Stimulated activated CD8-positive, alpha-beta memory T cell treated with anti-CD3 and anti-CD28 coated beads, Interleukin-7, amount 100 ng/mL, for 4 hours (primary cell): Measurements from ENCODE around the gene COL4A6.

ENCODE experiments used
- DNase-seq, 2 donors: peaks; one replicate each; pipeline ENCODE4 v3.0.0-alpha.2; 2020; ENCODE audit warnings: low read depth in 2 of 2

Gene COL4A6

DNA sequence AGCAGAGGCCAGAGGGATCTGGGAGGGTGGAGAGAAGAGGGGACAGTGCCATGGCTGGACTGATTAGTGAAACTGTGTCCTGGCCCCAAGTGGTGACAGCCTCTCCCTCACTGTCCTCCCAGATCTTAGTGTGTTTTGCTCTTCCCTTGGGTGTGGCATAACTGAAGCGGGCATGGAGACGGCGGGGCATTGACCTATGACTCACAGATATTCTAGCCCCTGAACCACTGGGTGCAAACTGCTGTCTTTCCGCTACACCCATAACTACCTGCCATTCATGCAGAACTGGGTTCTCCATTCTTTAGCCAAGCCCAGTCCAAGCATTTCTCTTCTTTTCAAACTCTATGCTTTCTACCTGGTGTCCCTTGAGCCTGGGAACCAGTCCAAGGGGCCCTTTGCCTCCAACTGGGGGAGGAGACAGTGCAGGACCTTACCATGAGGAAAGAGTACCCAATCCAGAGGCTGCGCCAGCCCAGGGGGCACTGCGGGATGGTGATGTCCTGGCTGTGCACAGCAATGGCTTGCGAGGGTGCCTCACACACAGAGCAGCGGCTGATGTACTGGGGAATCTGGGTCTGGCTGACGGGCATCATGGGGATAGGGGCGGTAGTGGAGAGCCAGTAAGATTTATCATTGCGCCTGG is 279.1 kb downstream of the COL4A6 start:
- DNase-seq, result no peak

- DNase-seq, result no peak
Measured at GRCh38 chrX:108157628-108158027, 280.6 kb downstream of the COL4A6 start.

DNA sequence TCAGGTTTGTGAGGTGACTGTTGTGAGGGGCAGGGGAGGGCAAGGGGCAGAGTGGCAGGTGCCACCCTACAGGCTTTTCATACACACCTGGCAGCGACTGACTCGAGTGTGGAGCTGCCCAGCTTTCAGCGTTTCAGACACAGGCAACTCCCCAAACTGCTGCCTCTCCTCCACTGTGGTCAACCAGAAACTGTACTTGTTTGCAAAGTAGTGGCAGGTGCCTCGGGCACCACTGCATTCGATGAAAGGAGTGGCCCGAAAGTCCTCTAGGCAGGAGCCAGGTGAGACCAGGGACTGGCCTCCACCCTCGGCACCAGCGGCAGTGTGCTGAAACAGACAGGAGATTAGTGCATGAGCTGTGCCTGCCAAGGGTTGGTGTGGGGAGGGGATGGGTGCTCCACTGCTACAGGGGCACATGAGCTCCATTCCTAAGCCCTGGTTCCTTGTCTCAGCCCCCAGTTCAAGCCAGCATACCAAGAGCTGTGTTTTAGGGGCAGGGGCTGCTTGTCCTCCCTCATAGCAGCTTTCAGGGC is 281.2 kb downstream of the COL4A6 start:
- no peak for DNase-seq

GRCh38 chrX:108156082-108156481 is 282.1 kb downstream of the COL4A6 start:
- DNase-seq, result no peak

DNA sequence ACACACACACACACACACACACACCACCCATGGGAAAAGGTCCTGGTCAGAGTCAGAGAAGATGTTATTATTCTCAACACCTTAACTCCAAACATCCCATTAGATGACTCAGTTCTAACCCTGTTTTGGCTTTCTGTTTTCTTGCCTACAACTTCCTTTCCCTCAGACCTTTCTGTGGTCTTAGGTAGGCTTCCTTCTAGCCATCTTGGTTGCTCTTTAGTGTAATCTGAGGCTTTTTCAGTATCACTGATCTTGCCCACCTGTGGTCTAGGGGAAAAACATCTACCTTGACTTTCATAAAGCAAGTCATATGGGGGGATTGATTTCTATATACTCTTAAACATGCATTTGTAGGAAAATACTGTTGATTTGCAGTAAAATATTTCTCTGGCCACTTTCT is 289.7 kb downstream of the COL4A6 start:
- DNase-seq, result no peak

GRCh38 chrX:108138814-108139702 is 299.2 kb downstream of the COL4A6 start:
- DNase-seq, result no peak

DNA sequence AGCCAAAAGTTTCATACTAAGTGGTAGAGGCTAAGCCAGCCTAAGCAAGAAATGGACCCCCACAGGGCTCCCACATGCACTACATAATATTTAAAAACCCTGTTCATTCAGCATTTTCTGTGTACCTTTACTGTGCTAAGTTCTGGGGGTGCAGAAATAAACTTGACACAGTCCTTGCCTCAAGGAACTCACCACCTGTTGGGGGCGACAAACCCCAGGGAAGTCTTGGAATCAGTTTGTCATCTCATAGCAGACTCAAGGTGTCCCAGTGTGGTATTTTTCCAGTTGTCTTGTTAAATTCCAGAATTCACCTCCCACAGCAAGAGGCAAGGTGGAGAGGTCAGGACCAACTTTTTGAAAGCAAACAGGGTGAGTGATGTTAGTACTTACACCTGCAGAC is 303.5 kb downstream of the COL4A6 start:
- DNase-seq, result no peak

GRCh38 chrX:108132876-108133275 is 305.3 kb downstream of the COL4A6 start:
- DNase-seq, result no peak

DNA sequence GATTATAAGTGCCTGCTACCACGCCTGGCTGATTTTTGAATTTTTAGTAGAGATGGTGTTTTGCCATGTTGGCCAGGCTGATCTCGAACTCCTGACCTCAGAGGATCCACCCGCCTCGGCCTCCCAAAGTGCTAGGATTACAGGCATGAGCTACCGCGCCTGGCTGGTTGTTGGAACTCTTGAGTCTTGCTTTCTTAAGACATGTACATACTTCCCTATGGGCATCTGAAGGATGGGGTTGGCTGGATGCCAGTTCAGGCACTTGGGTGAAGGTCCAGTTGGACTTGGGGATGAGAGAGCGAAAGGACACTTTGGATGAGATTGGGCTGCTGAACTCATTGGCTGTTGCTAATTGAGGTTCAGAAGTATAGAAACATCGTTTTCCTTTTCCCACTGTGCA is 306.2 kb downstream of the COL4A6 start:
- DNase-seq, result no peak

- no peak for DNase-seq
Measured at GRCh38 chrX:108131471-108131870, 306.8 kb downstream of the COL4A6 start.

- no peak for DNase-seq
Measured at GRCh38 chrX:108130889-108131288, 307.3 kb downstream of the COL4A6 start.

DNA sequence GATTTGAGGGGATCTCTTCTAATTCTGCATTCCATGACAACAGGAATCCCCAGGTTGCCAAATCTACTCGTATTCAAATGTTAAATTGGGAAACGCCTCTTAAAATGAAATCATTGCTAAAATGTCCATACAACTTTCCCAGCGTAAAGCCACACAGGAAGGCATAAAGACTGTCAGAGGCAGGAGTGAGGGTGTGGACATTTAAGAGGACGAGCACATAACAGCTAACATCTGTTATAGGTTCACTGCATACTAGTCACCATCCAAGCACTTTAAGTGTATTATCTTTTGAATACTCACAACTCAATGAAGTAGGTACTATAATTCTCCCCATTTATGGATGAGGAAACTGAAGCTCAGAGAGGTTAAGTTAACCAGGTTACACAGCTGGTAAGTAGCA is 311.1 kb downstream of the COL4A6 start:
- DNase-seq, result no peak

- no peak for DNase-seq
Measured at GRCh38 chrX:108126661-108127060, 311.6 kb downstream of the COL4A6 start.

GRCh38 chrX:108123591-108124366 is 314.4 kb downstream of the COL4A6 start:
- no peak for DNase-seq

GRCh38 chrX:108122748-108123147 is 315.5 kb downstream of the COL4A6 start:
- DNase-seq, result no peak

GRCh38 chrX:108121291-108121690 is 316.9 kb downstream of the COL4A6 start:
- no peak for DNase-seq

DNA sequence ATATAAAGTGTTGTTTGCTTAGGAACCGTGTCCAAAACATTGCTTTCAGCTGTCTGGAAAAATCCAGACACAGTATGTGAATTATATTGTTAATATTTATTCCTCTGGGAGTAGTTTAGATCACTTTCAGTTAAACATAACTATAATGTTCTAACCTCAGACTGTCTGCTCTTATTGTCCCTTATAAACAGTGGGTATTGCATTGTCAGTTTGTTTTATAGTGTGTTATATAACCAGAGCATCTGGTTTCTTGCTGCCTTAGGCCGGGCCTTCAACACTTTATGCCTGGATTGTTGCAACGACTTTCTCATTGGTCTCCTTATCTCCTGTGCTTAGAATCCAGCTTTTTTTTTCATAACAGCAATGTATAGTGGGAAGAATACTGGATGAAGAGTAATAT is 320.2 kb downstream of the COL4A6 start:
- DNase-seq, result no peak

DNA sequence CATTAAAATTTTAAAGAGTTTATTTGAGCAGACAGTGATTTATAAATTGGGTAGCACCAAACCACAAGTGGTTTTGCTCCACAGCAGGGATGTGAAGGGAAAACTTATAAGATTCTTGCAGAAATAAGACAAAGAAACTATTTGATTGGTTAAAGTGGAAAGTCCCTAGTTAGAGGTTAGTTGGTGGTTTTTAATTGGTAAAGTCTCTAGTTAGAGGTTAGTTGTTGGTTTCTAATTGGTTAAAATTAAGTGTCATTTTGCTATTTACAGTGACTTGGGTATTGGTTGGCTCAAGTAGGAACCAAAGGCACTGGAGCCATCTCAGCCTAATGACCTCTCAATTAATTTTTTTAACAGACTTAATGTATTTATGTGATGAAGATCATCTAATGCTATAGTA is 323.7 kb downstream of the COL4A6 start:
- DNase-seq, result no peak
